ENCODE results near the gene ATP13A2. TPM values are rescaled to one million over a fixed set of nuclear protein-coding genes. Genes with fewer than 3 reads are reported as not detected.

The ATP13A2 gene
- total and polyA plus RNA-seq, 2 donors (not counting 1 experiment from before 2014, with no cell fraction given), result 41.6 to 51.8 TPM

- intact Hi-C loops (cut with micrococcal nuclease), result no loop called here
- no peak overlapping the region for H2AFZ ChIP-seq (ENCODE audit: insufficient read depth, low read depth, low read length, poor library complexity, severe bottlenecking)
- 51% methylated on average over 17 of the region's 20 CpGs for WGBS (ENCODE audit: insufficient coverage)
- Mint-ChIP-seq H3K9me3 (ENCODE audit: insufficient read depth) (no peaks in the 10 kb centered on the region), H3K4me1 (peaks cover 11% of the 10 kb centered on the region), H3K27ac (no peak overlapping the region), H3K4me3 (no peak overlapping the region), H3K27me3 (peaks cover 20% of the 10 kb centered on the region)
- H3K9ac ChIP-seq (ENCODE audit: low read length), result no peak overlapping the region
- H3K4me1 ChIP-seq (ENCODE audit: control insufficient read depth in 2 of 2, insufficient read depth in 2 of 2, low read length in 2 of 2), result peaks cover 7 to 9% of the 10 kb centered on the region in 2 donors
- no peak overlapping the region for H3K4me3 ChIP-seq (ENCODE audit: control extremely low read depth in 1 of 5, extremely low read depth in 1 of 5, insufficient read depth in 1 of 5, low read depth in 2 of 5, low read length in 4 of 5)
- no peak for TF ChIP-seq EZH2 (IDR thresholded peaks at IDR 0.05; ENCODE audit: borderline replicate concordance, insufficient read depth, low read depth, low read length, poor library complexity, severe bottlenecking)
- no peak for TF ChIP-seq CTCF (IDR thresholded peaks at IDR 0.05)
- H3K27me3 ChIP-seq (replicated peaks in 1 of 4; ENCODE audit: control extremely low read depth in 1 of 4, control insufficient read depth in 3 of 4, insufficient read depth in 4 of 4, low read length in 3 of 4), result peaks cover 0 to 32% (median 6%) of the 10 kb centered on the region in 4 experiments
- POLR2A ChIA-PET, result no interaction called here
- H3K36me3 ChIP-seq (replicated peaks in 1 of 2; ENCODE audit: control extremely low read depth in 1 of 2, control insufficient read depth in 1 of 2, extremely low read depth in 1 of 2, insufficient read depth in 2 of 2, low read length in 1 of 2), result no peaks in the 10 kb centered on the region
- H3K4me2 ChIP-seq (replicated peaks; ENCODE audit: low read depth, low read length, poor library complexity, severe bottlenecking), result no peak overlapping the region
- no peaks in the 10 kb centered on the region for H3K79me2 ChIP-seq (ENCODE audit: control insufficient read depth, insufficient read depth, low read length)
- CTCF ChIA-PET, result no interaction called here
- no peak for DNase-seq
- H4K20me1 ChIP-seq (ENCODE audit: control insufficient read depth, insufficient read depth, low read length, poor library complexity, severe bottlenecking), result no peaks in the 10 kb centered on the region
- H3K9me3 ChIP-seq (ENCODE audit: control extremely low read depth in 1 of 3, control insufficient read depth in 2 of 3, insufficient read depth in 1 of 3, low read length in 2 of 3), result peaks cover 0 to 4% (median 0%) of the 10 kb centered on the region in 3 donors
- ATAC-seq (ENCODE audit: low read depth), result no peak
- no peak overlapping the region for H3K27ac ChIP-seq (ENCODE audit: low read length in 2 of 2)
Measured at GRCh38 chr1:16978567-16979474, 32.9 kb downstream of the ATP13A2 start.

- Histone ChIP-seq H3K4me3 (ENCODE audit: control extremely low read depth in 1 of 5, extremely low read depth in 1 of 5, insufficient read depth in 1 of 5, low read depth in 2 of 5, low read length in 4 of 5) (no peak overlapping the region), H3K4me2 (replicated peaks; ENCODE audit: low read depth, low read length, poor library complexity, severe bottlenecking) (no peak overlapping the region), H3K9ac (ENCODE audit: low read length) (no peak overlapping the region), H3K9me3 (ENCODE audit: control extremely low read depth in 1 of 3, control insufficient read depth in 2 of 3, insufficient read depth in 1 of 3, low read length in 2 of 3) (peaks cover 0 to 4% (median 0%) of the 10 kb centered on the region in 3 donors), H3K27me3 (replicated peaks in 1 of 4; ENCODE audit: control extremely low read depth in 1 of 4, control insufficient read depth in 3 of 4, insufficient read depth in 4 of 4, low read length in 3 of 4) (peaks cover 0 to 32% (median 6%) of the 10 kb centered on the region in 4 experiments), H3K4me1 (ENCODE audit: control insufficient read depth in 2 of 2, insufficient read depth in 2 of 2, low read length in 2 of 2) (peaks cover 7 to 9% of the 10 kb centered on the region in 2 donors), H4K20me1 (ENCODE audit: control insufficient read depth, insufficient read depth, low read length, poor library complexity, severe bottlenecking) (no peaks in the 10 kb centered on the region), H3K36me3 (replicated peaks in 1 of 2; ENCODE audit: control extremely low read depth in 1 of 2, control insufficient read depth in 1 of 2, extremely low read depth in 1 of 2, insufficient read depth in 2 of 2, low read length in 1 of 2) (no peaks in the 10 kb centered on the region), H3K79me2 (ENCODE audit: control insufficient read depth, insufficient read depth, low read length) (no peaks in the 10 kb centered on the region), H3K27ac (ENCODE audit: low read length in 2 of 2) (no peak overlapping the region), H2AFZ (ENCODE audit: insufficient read depth, low read depth, low read length, poor library complexity, severe bottlenecking) (no peak overlapping the region)
- Mint-ChIP-seq H3K27ac (no peak overlapping the region), H3K9me3 (ENCODE audit: insufficient read depth) (no peaks in the 10 kb centered on the region), H3K4me3 (no peak overlapping the region), H3K4me1 (peaks cover 11% of the 10 kb centered on the region), H3K27me3 (peaks cover 16% of the 10 kb centered on the region)
- intact Hi-C loops (cut with micrococcal nuclease), result no loop called here
- ChIA-PET CTCF (no interaction called here), POLR2A (no interaction called here)
- ATAC-seq (ENCODE audit: low read depth) (no peak), DNase-seq (no peak)
- WGBS (ENCODE audit: insufficient coverage), result 87% methylated on average over 3 of the region's 4 CpGs
- TF ChIP-seq CTCF (IDR thresholded peaks at IDR 0.05) (no peak), EZH2 (IDR thresholded peaks at IDR 0.05; ENCODE audit: borderline replicate concordance, insufficient read depth, low read depth, low read length, poor library complexity, severe bottlenecking) (no peak)
Measured at GRCh38 chr1:16978139-16978538, 33.6 kb downstream of the ATP13A2 start.

Measured in B cell (primary cell).